Brain pericyte (primary cell): ENCODE results near the gene ZNF628.
"Not testable (repeated sequence)": the region's sequence is repeated elsewhere in the genome, so short reads cannot be mapped to it uniquely, and the experiment has no call there.

Experiments used
- DNase-seq: peaks from one replicate; pipeline ENCODE4 v3.0.0-alpha.2; 2012; ENCODE audit warnings: low read depth, low spot score

The ZNF628 gene

DNA sequence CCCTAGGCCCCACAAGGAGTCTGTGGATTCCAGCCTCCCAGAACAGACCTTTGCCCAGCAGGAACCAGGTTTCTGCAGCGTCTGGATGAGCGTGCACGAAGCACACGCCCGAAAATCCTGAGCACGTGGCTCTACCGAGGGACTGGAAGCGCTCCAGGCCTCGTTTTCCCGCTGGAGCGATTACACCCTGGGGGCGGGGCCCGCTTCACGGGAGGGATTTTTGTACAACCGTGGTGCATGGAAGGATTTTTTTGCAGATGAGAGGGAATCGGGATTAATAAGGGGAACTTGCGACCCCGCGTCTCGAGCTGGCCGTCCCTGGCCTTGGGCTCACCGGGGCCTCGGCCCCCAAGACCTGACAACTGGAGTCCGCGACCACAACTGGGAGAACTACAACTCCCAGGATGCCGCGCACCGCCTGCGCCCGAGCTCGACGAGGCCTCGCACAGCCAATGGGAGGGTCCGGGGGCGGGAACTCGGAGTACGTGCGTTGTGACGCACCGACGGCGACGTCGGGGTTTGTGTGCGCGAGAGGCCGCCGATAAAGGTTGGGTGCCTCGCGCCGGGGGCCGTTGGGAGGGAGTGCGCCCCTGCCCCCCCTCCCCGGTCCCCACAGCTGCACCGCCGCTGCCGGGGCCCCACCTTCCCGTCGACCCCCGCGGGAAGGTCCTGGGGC is at the start of gene ZNF628:
TSS of gene ZNF628 (plus strand) at position 518 of the 676 bp plus-strand sequence. CDS start 3,294 bp downstream, outside the sequence.
- DNase-seq: peak; percentile 90

DNA sequence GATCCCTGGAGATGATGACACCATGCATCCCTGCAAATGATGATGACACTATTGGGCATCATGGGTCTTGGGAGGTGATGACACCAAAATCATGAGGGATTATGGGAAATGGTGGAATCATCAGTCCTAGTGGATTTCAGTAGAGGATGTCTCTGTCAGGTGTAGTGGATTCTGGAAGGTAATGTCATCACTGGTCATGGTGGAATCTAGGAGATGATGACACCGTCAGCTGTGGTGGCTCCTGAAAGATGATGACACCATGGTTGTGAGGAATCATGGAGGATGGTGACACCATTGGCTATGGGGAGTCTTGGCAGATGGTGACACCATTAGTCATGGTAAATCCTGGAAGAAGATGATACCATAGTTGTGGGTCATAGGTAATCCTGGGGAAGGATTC is 45.2 kb upstream of the ZNF628 start:
- DNase-seq: no peak

DNA sequence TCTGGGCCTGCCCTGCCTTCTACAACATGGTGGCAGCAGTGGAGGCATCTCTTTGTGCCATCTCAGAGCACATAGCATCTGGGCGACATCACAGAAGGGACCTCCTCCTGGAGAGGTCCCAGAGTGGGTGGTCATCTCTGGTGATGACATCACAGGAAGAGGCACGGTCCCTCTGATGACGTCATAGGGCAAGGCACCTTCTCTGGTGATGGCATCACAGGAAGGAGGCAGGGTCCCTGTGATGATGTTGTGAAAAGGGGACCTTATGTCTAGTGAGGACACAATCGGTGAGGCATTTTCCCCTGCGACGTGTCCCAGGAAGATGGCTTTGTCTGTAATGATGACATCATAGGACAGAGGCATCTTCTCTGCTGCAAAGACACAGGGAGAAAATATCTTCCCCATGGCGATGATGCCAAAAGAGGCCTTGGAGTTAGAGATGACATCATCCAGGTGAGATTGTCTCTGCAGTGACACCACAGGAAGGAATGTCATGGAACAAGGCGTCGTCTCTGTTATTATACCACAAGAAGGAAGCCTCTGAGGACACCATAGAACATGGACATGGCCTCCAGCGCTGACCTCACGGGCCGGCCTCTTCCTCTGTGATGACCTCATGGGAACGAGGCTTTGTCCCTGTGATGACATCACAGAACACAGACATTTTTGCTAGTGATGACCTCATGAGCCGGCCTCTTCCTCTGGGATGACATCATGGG is 44.0 kb upstream of the ZNF628 start:
- DNase-seq: no peak

DNA sequence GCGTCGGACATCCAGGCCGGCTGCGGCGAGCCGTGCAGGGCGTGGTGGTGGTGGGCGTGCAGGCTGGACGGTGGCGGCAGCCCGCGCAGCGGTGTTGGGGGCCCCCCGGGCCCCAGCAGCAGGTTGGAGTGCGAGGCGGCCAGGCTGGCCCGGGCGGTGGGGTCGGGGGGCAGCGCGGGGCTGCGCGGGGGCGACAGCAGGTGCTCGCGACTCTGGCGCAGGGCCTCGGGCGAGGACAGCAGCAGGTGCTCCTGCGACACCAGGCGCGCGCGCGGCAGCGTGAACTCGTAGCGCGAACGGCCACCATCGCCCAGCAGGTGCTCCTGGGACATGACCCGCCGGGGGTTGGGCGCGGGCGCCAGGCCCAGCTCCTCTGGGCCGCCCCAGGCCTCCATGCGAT is 43.1 kb upstream of the ZNF628 start:
- DNase-seq: no peak

DNA sequence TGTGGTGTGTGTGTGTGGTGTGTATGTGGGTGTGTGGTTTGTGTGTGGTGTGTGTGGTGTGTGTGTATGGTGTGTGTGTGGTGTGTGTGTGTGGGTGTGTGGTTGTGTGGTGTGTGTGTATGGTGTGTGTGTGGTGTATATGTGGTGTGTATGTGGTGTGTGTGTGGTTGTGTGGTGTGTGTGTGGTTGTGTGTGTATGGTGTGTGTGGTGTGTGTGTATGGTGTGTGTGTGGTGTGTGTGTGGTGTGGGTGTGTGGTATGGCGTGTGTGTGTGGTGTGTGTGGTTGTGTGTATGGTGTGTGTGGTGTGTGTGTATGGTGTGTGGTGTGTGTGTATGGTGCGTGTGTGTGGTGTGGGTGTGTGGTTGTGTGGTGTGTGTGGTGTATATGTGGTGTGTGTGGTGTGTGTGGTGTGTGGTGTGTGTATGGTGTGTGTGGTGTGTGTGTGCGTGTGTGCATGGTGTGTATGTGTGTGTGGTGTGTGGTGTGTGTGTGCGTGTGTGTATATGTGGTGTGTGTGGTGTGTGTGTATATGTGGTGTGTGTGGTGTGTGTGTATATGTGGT is 42.0 kb upstream of the ZNF628 start:
- no peak for DNase-seq

DNA sequence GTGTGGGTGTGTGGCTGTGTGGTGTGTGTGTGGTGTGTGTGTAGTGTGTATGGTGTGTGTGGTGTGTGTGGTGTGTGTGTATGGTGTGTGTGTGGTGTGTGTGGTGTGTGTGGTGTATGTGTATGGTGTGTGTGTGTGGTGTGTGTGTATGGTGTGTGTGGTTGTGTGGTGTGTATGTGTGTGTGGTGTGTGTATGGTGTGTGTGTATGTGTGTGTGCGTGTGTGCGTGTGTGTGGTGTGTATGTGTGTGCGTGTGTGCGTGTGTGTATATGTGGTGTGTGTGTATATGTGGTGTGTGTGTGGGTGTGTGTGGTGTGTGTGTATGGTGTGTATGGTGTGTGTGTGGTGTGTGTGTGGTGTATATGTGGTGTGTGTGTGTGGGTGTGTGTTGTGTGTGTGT is 41.4 kb upstream of the ZNF628 start:
- DNase-seq: no peak

DNA sequence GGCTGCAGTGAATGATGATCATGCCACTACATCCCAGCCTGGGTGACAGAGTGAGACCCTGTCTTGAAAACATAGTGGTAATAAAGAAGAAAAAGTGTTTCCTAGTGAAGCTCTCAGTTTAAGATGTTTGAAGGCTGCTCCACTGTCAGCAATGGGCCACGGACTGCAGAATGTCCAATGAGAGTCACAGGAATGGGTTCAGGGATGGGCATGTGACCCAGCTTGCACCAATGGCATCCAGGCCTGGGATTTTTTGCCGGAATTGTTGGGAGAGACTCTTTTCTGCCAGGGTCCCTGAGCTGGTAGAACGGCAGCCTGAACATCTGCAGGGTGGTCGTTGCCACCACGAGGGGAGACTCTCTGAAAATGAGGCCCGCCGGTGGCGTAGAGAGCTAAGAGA is 39.6 kb upstream of the ZNF628 start:
- no peak for DNase-seq

DNA sequence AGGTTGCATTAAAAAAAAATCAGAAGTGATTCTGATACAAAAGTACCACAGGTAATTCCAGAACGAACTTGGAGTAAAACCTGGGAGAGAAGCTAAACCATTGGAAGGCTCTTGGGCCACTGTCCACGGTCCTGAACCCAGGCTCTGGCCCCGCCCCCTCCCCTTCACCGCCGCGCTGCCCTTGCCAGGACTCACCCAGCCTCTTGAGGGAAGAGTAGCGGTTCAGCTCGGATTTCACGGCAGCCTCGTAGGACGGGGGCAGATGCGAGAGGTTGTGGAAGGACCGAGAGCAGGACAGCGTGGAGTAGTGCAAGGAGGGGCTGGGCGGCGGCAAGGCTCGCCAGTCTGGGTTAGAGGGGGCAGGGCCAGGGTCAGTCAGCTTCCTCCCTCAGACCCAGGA is 39.0 kb upstream of the ZNF628 start:
- no peak for DNase-seq

DNA sequence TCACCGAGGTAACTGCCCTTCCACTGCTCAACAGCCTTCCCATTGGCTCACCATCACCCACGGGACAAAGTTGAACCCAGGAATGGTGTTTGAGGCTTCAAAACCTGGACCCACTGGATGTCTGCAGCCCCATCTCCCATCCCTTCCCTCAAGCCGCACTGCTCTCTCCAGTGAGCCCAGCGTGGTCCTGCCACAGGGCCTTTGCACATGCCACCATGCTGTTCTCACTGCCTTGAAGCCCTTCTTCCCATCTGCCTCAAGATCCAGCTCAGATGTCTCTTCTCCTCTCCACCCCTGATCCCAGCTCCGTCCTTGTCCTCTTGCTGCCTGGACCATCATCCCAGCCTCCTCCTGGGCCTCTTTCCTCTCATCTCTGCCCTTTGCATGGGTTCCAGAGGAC is 37.4 kb upstream of the ZNF628 start:
- DNase-seq: no peak

DNA sequence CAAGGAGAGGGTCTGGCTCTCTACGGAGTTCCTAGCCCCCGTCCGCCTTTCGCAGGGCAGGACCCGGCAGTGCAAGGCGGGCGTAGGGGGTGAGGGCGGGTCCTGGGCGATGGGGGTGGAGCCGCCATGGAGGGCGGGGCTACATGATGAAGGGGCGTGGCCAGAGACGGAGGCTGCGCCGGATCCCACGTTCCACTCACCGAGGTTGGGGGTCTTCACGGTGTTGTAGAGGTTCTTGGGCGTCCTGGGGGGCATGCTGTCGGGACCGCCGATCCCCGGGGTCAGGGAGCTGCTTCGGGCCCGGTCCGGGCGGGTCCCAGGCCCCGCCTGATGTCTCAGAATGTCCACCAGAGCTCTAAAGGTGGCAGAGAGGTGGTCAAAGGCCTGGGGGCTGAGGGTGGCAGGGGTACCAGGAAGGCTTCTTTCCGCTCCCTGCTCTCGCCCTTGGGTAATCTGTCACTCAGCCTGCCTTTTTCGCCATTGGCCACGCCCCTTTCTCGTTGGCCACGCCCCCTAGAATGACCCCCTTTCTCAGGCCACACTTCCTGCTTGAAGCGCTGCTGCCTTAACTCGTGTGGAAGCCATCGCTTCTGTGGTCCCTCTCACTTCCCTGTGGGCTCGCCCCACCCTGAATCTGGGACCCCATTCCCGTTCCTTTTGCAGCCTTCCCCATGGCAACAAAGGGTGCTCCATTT is 35.9 kb upstream of the ZNF628 start:
- no peak for DNase-seq

DNA sequence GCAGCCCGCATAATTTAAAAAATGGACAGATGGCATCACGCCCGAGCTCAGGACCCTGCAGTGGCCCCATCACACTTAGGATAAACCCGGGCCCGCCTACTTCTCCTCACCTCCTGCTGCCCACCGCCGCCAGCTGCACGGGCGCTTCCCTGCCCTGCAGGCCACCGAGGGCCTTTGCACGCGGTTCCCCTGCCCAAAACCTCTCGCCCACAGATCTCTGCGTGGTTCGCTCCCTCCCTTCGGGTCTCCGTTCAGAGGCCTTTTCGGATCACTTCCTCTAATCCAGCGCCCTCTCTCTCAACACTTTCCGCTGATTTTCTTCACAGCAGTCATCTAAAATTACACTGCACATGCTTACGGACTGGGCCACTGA is 35.1 kb upstream of the ZNF628 start:
- DNase-seq: no peak

DNA sequence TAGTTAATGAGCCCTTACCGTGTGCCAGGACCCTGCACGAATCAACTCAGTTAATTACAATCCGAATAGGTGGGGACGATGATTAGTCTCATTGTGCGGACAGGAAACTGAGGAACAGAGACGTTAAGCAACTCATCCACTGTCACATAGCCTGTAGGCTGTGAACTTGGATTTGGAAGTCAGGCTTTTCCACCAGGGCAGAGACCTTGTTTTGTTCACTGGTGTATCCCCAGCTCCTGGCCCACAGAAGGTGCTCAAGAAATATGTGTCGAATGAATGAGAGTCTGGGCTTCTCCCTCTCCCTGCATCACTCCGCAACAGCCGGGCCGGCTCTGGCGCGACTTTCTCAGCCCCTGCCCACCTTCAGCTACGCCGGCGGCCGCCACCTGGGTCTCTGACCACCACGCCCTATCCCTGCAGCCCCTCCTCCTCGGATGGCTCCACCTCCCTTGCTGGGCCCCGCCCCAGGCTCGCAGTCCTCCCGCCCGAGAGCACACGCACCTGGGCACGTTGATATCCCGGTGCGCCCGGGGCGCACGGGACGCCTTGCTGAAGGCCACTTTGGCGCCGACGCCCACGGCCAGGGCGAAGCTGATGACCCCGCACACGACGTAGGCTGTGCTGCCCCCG is 34.6 kb upstream of the ZNF628 start:
- DNase-seq: no peak

DNA sequence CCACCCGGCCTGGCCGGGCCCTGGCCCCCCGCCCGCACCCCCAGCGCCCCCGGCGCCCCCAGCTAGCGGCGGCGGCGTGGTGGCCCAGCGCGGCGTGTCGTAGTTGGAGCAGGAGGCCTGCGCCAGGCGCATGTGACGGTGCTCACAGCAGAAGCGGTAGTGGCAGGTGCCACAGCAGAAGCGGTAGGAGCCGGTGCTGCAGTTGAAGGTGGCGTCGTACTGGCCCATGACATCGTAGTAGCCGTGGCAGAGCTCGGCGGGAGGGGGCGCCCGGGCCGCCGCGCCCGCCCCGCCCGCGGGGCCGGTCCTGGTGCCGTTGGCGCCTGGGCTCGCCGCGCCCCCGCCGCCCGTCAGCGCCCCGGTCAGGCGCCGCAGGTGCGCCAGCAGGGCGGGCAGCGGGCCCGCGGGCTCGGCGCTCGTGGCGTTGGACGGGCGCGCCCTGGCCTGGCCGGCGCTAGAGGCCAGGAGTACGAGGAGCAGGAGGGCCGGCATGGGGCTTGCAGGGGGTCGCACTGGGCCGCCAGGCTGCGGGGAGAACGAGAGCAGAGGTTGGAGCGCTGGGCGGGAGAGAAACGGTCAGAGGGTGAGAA is 34.0 kb upstream of the ZNF628 start:
- no peak for DNase-seq

DNA sequence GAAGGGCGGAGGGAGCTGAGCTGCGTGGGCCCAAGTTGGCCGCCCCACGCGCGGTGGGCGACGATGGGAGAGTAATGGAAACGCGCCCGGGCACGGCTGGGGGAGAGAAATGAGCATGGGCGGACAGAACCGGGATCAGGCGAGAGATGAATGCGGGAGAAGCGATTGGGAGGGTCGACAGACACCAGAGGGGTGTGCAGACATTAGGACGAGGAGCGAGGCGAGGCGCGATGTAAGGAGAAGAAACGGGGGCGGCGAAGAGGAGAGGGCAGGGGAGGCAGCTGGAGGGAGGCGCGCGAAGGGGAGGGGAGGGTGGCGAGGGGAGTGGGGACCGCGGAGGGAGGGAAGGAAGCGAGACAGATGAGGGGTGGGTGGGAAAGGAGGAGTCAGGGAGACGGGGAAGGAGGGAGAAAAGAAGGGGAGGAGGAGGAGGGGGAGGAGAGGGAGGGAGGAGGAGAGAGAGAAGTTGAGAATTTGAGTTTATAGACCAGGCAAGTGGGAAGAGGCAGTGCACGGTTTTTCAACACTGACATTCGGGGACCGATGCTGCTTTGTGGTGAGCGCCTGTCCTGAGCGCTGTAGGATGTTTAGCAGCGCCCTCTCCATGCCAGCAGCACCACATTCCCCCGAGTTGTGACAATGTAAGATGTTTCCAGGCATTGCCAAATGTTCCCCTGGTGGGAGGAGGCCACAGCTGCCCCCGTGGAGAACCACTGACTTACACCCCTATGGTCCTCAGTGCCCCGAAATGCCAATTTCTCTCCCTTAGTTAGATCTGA is 33.2 kb upstream of the ZNF628 start, which contains the start of gene SHISA7:
TSS of gene SHISA7 (minus strand) at position 256 of the 779 bp plus-strand sequence. CDS start 437 bp downstream, outside the sequence.
- DNase-seq: no peak

DNA sequence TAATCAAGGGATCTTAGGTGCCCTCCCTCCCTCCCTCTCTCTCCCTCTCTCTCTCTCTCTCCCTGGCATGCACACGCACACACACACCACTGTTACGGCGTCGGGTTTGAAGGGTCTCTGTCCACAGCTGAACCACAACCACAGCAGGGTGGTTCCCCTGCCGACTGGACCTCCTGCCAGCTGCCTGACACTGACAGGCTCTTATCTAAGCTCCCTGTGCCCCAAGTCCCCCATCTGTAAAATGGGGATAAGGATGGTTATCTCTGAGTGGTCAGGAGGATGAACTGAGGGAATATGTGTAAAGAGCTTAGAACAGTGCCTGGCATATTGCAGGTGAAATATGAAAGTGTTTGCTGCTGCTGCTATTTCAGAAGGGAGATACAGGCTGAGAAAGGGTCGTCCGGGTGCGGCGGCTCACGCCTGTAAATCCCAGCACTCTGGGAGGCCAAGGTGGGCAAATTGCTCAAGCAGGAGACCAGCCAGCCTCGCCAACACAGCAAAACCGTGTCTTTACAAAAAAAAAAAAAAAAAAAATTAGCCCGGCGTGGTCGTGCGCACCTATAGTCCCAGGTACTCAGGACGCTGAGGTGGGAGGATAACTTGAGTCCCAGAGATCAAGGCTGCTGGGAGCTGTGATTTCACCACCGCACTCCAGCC is 32.5 kb upstream of the ZNF628 start:
- DNase-seq: no peak

DNA sequence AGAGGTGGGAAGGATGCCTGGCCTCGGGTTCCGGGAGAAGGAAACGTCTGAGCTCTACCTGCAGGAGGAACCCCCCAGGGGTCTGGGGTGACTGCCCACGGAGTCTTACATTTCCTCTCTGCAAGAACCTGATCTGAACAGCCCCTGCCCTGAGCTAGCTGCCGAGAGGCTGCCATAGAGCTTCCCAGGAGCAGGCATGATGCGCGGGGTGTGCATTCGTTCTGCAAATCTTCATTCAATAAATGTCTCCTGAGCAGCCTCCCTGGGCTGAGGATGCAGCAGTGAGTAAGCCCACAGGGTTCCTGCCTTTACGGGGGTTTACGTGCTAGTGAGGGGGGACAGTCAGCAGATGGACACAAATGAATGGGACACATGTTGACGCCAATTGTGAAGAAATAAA is 31.8 kb upstream of the ZNF628 start:
- no peak for DNase-seq

DNA sequence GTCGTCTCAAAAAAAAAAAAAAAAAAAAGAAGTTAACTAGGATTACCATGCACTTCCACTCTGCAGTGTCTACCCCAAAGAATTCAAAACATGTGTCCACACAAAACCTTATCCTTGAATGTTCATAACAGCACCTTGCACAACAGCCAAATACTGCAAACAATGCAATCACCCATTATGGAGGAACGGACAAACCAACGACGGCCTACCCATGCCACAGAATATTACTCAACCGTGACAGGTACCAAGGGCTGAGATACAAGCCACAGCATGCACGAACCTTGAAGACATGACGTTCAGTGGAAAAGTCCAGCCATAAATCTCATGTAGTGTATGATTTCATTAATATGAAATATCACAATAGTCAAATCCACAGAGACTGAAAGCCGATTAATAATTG is 30.4 kb upstream of the ZNF628 start:
- DNase-seq: no peak

DNA sequence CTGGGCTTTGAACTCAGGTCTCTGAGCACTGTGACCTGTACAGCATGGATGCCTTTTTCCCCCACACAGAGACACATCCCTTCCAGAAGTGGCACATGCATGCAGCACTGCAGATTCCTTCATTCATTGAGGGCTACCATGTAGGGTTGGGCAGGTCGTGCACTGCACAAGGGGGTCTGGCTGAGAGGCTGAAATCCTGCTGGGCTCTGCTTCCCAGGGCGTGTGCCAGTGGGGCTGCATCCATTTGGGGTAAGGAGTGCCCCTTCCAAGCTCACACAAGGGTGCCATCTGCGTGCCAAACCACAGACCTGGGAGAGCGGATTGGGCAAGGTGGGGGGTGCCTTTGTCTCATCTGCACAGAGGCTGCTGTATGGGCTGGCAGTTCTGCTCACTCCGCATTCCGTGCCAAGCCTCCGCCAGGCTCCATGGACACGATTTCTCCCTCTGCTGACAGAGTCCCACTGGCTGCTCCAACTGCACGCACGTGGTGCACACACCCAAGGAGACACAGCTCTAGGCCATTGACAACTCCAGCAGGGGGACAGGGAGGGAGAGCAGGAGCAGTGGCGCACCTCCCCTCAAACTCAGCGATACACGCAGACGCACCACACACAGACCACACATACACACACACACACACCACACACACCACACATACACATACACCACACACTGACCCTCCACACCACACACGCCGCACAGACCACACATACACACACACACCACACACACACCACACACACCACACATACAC is 28.8 kb upstream of the ZNF628 start:
- DNase-seq: no peak

DNA sequence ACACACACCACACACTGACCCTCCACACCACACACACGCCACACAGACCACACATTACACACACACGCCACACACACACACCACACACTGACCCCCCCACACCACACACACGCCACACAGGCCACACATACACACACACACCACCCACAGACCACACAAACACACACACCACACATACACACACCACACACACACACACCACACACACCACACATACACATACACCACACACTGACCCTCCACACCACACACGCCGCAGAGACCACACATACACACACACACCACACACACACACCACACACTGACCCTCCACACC is 28.3 kb upstream of the ZNF628 start:
- DNase-seq: not testable (repeated sequence)

DNA sequence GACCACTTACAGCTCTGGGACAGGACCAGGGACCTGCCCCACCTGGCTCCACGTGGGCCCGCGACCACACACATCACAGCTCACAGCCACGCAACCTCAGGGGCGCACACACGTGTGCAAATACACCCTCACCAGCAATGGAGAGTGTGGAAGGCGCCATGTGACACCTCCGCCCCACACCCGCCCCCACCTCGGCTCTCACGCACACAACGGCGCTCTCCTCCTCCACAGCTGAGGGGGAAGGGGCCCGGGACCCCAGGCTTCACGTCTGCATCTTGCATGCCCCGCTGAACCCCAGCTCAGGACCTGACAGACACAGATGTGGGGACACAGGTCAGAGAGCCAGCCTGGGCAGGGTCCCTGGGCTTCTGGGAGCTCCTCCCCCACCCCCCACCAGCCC is 26.9 kb upstream of the ZNF628 start:
- DNase-seq: no peak
